GM19463 (cell line): ENCODE data around the gene PDLIM7.
"Not testable (repeated sequence)": the region's sequence is repeated elsewhere in the genome, so short reads cannot be mapped to it uniquely, and the experiment has no call there.

Experiments used
- ATAC-seq: cut with Tn5 transposase; IDR thresholded peaks from one replicate; pipeline ENCODE4 v1.9.1; 2021; ENCODE audit warnings: mild to moderate bottlenecking, moderate library complexity; ENCODE audit not compliant: unreplicated experiment

The PDLIM7 gene

DNA sequence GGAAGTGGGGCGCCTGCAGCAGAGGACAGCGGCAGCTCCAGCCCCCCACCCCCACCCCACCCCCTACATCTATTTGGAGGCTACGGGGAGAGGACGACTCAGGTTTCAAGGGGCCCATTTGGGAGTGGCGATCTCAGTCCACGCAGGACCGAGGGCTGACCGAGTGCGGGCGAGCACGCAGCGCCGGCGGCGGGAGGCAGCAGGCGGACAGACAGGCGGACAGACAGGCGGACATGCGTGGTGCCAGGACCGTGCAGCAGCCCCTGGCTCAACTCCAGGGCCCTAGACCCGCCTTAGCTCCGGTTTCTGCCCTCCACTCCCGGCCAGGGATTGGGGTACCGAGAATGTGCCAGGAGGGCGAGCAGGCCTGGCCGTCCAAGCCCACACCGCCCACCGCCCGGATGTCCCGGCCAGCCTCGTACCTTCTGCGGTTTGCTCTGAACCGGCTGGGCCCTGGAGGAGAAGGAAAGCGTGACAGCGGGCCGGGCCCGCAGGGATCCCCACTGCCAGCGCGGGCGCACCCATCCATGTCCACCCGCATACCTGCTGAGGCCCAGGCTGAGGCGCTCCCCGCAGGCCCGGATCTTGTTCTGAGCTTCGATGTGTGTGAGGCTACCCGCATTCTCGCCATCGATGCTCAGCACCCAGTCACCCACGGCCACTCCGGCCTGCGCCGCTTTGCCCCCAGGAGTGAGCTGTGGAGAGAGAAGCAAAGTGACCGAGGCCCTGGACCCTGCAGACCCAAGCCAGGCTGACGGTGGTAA lies 5.2 kb downstream of the PDLIM7 start:
- no peak for ATAC-seq

DNA sequence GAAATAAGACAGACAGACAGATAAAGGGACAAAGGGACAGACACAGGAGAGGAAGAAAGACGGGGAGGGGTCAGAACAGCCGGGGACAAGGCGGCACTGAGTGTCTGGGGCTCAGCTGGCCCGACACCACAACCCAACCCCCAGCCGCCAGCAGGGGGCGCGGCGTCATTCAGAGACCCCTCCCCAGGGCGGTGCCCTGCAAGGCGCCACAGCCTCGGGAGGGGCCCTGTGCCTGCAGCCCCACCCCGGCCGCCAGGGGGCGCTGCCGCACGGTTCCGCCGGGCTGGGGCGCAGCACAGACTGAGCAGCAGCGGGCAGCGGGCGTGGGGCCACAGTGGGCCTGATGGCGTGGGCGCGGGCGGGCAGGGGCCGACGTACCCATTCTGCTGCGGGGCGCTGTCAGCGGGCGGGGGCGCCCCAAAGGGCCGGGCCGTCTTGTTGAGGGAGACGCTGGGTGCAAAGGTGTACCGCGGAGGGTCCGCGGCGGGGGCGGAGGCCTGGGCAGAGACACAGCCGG lies 5.9 kb downstream of the PDLIM7 start:
- ATAC-seq, result no peak

DNA sequence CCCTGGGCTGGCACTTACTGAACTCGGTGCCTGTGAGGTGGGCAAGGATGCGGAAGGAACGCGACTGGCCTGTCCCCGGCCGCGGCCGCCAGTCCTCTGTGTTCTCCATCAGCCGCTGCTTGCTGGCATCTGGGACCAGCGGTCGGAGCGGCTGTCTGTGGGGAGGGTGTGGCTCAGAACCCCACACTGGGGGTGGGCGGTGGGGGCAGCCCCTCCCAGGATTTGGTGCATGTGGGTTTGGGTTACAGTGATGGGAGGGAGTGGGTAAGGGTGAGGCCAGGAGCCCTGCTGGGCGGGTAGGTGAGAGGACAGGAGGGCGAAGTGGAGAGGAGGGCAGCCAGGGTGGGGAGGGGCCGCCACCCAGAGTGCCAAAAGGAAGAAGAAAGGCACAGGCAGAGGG lies 6.4 kb downstream of the PDLIM7 start:
- no peak for ATAC-seq

DNA sequence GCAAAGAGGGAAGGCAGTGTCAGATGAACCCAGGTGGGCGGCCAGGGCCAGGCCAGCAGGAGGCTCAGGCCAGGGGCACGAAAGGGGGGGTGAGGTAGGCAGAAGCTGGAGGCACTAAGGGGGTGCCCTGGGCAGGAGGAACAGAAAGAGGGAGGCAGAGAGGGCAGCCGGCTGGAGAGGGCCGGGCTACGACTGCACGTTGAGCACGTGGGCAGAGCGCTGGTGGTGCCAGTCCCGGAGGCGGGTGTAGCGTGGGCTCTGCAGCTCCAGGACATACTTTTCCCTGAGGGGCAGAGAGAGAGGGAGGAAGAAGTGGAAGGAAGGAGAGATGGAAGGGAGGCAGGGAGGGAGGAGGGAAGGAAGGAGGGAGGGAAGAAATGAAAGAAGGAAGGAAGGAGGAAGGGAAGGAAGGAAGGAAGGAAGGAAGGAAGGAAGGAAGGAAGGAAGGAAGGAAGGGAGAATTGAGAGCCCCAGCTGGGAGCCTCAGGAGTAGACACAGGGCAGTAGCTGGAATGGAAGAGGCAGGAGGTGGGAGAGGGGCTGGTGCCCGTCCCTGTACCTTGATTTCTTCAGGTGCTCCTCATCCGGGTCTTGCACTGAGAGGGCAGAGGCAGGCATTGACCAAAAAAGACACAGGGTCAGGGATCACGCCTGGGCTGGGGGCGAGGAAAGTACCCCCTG lies 7.0 kb downstream of the PDLIM7 start:
- no peak for ATAC-seq

DNA sequence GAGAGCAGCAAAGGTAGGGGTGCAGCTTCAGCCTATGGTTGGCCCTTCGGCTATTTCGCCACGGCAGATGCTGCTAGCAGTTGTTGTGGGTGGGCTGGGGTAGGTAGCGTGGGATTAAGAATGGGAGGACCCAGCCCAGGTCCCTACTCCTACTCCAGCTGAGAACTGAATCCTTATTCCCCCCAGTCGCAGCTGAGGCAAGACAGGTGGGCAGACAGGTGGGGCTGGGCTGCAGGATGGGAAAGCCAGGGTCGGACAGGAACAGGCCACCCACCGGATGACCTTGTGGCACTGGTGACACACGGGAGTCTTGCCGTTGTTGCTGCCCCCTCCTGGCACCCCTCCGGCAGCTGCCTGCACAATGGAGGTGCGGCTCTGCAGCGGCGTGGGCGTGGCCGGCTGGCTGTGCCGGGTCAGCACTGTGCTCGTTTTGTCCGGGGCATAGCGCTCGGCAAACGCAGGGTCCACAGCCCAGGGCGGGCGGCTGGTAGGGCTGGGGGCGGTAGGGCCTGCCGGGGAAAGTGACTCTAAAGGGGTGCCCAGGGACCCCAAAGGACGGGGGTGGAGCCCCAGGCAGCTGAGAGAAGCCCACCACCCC lies 8.2 kb downstream of the PDLIM7 start:
- no peak for ATAC-seq

DNA sequence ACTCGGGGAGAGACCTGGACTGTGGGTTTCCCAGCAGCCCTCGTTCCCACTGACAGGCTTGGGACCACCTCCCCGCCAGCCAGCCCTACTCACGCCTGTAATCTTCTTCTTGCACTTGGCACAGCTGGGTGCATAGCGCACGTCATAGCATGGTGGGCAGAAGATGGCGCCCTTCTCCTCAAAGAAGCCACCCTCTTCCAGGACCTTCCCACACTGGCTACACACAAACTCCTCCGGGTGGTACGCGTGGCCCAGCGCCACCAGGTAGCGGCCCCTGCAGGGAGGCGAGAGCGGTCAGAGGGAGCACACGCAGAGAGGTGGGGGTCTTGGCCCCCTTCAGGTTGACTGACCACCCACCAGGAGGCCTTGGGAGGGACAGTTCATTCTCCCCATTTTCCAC lies 9.4 kb downstream of the PDLIM7 start:
- no peak for ATAC-seq

DNA sequence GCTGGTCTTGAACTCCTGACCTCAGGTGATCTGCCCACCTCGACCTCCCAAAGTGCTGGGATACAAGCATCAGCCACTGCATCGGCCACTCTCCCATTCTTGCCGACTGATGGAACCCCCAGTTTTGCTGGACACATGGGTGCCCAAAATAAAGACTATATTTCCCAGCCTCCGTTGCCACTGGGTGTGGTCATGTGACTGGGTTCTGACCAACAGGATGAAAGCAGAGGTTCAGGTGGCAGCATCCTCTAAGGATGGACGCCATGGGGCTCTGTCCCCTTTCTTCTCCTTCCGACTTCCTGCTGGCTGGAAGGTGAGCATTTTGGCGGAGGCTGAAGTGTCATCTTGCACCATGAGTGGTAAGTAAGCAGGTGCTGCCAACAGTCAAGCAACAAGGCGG lies 10.3 kb downstream of the PDLIM7 start:
- ATAC-seq, result no peak

DNA sequence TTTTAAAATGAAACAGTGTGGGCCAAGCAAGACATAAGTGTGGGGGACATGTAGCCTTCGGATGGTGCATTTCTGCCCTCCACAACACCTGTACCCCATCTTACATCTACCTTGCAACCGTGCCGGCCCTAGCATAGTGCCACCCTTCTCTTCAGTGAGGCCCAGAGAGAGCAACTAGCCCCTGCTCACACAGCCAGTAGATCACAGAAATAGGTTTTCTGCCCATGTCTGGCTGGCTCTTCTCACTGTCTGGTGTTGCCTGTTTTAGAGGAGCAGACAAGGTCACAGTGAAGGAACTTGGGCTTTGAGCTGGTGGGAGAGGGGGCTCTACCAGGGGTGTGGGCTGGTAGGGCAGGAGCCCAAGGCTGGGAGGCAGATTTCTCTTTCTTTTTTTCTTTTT lies 11.1 kb downstream of the PDLIM7 start:
- no peak for ATAC-seq

DNA sequence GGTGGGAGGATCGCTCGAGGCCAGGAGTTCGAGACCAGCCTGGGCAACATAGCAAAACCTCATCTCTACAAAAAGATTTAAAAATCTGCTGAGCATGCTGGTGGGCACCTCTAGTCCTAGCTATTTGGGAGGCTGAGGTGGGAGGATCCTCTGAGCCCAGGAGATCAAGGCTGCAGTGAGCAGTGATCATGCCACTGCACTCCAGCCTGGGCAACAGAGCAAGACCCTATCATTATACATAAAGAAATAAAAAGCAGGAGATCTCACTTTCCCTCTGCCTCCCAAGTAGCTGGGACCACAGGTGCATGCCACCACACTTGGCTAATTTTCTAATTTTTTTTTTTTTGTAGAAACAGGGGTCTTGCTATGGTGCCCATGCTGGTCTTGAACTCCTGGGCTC lies 11.7 kb downstream of the PDLIM7 start:
- ATAC-seq, result not testable (repeated sequence)

DNA sequence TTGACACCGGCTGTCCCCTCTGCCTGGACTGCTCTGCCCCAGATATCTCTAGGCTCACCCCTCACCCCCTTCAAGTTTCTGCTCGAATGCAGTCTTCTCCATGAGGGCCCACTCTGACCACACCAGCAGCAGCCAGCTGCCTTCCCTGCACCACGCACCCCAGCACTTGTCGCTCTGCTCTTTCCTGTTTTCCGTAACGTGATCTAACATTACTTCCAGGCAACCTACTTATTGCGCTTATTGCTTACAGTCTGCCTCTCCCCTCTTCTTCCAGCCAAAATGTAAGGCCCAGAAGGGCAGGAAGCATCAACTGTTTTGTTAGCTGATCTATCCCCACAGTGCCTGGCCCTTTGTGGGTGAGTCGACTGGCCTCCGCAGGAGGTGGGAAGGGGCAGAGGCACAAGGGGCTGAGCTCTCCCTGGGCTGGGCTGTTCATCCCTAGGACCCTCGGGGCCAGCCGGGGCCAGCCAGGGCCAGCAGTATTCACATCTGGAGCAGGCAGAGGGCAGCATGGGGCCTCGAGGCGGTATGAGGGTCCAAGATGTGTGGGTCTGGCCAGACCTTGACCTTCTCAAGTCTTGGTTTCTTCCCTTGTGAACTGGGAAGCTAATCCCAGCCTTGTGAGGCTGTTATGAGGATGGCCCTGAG lies 12.4 kb downstream of the PDLIM7 start:
- no peak for ATAC-seq

DNA sequence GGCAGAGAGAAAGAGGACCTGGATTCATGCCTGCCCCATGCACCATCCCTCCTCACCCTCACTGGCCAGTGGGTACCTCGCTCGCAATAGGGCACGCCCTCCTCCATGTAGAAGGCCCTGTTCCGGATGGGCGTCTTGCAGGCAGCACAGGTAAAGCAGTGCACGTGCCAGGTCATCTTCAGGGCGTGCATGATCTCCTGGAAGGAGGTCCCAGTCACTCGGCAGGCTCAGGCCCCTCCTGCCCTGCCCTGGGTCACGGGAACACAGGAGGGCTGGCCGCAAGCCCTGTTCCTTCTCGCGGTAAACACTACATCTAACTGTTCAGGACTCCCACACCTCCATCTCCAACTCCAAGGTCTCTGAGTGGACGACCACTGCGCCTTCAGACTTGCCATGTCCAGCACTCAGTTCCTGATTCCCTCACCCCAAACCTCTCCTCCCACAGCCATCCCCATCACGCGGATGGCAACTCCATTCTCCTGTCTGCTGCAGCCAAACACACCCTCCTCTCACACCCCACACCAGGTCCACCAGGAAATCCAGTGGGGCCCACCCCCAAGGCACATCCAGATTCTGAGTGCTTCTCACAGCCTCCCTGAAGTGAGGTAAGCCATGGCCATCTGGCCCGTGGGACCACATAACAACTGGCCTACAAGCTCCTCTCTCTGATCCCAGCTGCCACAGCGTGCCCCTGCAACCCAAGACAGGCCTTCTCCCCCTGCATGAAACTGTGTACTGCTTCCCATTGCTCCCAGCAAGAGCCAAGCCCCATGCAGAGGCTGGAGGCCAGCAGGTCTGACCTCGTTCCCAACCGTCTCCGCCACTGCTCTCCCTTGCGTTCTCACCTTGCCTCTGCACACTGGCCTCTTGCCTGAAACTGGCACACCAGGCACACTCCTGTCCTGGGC lies 13.2 kb downstream of the PDLIM7 start:
- ATAC-seq, result no peak

DNA sequence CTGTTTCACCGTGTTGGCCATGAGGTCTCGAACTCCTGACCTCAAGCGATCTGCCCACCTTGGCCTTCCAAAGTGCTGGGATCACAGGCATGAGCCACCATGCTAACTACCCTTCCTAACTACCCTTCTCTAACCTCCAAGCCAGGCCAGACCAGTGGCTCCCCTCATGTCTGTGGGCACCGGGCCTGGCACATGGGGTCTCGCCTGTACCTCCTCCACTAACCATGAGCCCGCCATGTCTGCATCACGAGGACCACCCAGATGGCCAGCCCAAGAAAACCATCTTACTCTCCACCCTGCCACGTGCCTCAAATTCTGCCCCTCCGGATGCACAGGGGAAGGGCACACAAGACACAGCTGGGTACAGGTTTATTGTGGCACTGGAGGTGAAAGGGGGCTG lies 14.4 kb downstream of the PDLIM7 start:
- no peak for ATAC-seq

DNA sequence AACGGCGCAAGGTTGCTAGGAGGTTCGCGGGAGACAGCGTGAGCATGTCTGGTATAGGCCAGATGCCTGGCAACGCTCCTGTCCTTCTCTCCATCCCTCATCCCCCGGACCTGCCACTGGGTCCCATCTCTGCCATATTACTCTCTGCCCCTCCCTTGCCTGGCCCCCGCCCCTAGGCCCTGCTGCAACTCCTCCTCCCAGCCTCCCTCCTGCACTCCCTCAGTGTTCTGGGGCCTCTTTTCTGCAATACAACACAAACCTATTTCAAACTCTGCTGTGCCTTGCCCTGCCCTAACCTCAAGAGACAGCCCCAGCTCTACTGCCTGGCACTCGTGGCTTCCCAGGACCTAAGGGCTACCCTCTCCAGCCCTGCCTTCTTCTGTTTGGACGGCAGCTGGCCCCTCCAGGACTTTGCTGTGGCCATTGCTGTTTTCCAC lies 15.0 kb downstream of the PDLIM7 start:
- ATAC-seq, result no peak

DNA sequence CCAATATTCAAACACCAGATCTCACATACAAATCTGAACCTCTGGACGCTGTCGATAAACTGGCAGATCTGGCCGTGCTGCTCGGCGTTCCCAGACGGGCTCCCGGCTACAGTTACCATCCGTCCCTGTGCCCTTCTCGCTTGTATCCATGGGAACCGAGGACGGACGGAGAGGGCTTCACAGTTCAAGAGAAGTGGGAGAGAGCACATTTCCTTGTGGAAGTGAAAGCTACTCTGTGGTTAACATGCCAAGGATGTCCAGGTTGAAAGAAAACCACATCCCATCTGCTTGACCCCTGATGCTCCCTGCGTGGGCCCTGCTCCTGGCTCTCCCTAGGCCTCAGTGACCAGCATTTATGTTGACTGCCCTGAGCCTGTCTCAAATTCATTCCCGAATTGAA lies 17.6 kb downstream of the PDLIM7 start:
- ATAC-seq, result no peak

DNA sequence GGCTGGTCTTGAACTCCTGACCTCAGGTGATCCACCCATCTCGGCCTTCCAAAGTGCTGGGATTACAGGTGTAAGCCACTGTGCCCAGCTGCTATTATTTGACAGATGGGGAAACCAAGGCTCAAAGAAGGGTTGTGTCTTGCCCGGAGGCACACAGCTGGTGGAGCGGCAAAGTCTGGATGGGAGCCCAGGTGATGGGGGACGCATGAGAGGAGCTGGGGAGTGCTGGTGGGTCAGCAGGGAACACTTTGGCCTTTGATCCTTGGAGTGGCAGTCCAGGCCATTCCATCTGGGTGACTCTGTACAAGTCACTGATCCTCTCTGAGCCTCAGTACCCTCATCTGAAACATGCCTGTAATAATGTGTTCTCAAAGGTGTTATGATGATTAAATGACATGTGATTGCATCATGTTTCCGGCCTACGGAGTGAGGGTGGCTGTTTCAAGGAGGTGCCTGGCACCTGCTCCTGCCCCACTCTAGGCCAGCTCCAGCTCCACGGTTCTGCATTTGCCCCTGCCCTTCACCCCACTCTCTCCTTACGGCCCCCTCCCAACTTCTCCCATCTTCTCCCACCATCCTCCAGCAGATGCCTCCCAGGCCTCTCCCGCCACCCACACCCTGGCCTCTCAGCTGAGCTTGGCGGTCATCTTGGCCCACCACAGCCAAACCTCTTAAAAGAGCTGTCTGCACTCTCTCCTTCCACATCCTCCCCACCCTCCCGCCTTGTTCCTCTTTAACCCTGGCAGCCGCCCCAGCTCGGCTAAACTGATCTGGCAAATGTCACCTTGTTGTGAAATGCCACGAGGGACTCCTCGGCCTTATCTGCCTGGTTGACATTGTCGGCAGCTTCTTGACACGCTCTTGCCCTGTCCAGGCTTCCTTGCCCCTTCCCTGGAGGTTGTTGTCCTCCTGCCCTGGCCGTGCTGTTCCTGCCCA lies 18.4 kb downstream of the PDLIM7 start:
- no peak for ATAC-seq

DNA sequence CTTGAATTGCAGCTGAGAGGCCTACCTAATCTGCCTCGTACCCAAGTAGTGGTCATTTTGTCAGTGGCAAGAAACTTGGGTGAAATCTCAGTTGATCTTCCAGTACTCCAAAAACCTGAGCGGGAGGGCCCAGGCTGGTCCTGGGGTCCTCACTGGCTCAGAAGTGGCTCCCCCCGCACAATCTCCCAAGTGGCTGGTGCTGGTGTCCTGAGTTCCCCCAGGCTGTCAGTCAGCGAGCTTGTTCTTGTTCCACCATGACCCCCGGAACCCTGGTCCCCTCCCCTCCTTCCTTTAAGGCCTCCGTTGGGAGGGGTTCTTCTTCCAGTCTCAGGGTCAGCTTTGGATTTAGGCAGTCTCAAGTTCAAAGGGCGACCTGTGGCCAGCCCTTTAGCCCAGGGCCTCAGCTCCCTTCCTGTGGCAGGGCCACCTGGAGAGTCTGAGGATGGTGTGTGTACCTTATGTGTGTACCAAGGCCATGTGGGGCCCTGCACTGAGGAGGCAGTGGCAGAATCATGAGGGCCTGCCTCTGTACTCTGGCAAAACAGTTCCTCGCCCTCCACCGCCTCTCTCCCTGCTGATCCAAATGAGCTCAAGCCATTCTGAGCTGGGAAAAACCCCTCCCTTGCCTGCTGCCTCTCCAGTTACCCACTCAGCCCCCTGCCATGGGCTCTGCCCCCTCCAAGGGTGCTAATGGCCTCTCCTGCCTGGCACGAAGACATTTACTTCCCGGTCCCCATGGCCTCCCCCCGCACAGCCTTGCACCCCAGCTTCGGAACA lies 19.5 kb downstream of the PDLIM7 start:
- ATAC-seq, result no peak

DNA sequence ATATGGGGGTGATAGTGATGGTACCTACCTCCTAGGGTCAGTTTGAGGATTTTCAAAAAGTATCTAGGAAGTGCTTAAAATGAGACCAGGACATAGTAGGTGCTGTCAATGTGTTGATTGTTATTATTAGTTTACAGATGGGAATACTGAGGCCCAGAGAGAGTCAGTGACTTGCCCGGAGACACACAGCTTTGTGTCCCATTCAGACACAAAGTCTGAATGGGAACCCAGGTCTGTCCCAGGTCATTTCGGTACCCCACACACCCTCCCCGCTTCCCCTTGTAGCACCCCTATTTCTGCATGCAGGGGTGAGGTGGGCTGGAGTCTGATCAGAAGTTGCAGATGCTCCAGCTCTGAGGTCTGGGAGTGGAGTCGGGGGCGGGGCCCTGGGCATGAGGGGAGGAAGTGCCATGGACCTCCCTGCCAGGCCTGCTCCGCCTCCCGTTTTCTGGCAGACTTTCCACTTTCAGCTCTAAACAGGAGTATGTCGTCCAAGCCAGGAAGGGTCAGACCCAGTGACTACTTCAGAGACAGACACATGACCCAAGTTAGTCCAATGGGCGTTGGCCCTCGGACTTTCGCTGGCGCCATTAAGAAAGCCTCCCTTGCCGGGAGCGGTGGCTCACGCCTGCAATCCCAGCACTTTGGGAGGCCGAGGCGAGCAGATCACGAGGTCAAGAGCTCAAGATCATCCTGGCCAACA lies 20.7 kb downstream of the PDLIM7 start:
- no peak for ATAC-seq
